ENCODE data around the gene NRP1.

The NRP1 gene

DNA sequence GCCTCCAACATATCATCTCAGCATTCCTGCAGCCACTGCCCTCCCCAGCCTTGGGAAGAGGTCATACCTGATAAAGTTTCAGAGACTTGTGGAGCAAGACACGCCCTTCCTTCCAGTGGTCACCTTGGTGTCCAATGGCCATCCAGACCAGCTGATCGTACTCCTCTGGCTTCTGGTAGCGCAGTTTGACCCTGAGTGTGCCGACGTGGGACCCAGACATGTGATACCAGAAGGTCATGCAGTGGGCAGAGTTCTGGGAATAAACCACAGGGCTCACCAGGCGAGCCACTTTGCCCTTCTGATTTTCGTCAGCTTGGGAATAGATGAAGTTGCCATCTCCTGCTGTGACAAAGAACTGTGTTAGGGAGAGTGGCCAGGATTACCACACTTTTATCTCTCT is 148.3 kb downstream of the NRP1 start:
- H3K36me3 ChIP-seq (ENCODE audit: control insufficient read depth in 2 of 2, insufficient read depth in 2 of 2, low read length in 2 of 2), result peaks cover 14 to 19% of the 10 kb centered on the region in 2 donors
- H3K9me3 ChIP-seq (ENCODE audit: control insufficient read depth in 2 of 2, low read length in 2 of 2), result no peaks in the 10 kb centered on the region
- no peaks in the 10 kb centered on the region for H3K4me1 ChIP-seq (ENCODE audit: control insufficient read depth, insufficient read depth, low read length)
- H3K9ac ChIP-seq (ENCODE audit: low read length in 2 of 2), result no peak overlapping the region
- no peaks in the 10 kb centered on the region for H3K27me3 ChIP-seq (ENCODE audit: control insufficient read depth in 1 of 2, insufficient read depth in 2 of 2, low read length in 2 of 2)
- H3K27ac ChIP-seq (ENCODE audit: low read length), result no peak overlapping the region
- no peak overlapping the region for H3K4me3 ChIP-seq (ENCODE audit: low read length in 2 of 2)

DNA sequence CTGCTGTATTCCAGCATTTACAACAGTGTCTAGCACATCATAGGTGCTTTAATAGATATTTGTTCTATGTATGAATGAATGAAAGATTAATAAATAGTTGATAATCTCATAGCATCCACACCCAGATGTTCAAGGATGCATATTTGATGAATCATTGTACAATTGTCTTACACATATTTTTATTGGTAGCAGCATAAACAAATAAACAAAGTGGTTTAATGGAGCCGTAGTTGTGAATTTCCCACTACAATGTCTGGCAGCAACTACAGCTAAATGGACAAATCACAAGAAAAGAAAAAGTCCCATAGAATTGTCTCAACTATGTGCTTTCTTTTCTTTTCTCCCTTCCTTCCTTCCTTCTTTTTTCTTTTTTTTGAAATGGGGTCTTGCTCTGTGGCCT is 150.8 kb downstream of the NRP1 start:
- no peaks in the 10 kb centered on the region for H3K4me1 ChIP-seq (ENCODE audit: control insufficient read depth, insufficient read depth, low read length)
- H3K9ac ChIP-seq (ENCODE audit: low read length in 2 of 2), result no peak overlapping the region
- H3K27ac ChIP-seq (ENCODE audit: low read length), result no peak overlapping the region
- H3K4me3 ChIP-seq (ENCODE audit: low read length in 2 of 2), result no peak overlapping the region
- H3K27me3 ChIP-seq (ENCODE audit: control insufficient read depth in 1 of 2, insufficient read depth in 2 of 2, low read length in 2 of 2), result no peaks in the 10 kb centered on the region
- H3K36me3 ChIP-seq (ENCODE audit: control insufficient read depth in 2 of 2, insufficient read depth in 2 of 2, low read length in 2 of 2), result peaks cover 18 to 28% of the 10 kb centered on the region in 2 donors
- H3K9me3 ChIP-seq (ENCODE audit: control insufficient read depth in 2 of 2, low read length in 2 of 2), result no peaks in the 10 kb centered on the region

DNA sequence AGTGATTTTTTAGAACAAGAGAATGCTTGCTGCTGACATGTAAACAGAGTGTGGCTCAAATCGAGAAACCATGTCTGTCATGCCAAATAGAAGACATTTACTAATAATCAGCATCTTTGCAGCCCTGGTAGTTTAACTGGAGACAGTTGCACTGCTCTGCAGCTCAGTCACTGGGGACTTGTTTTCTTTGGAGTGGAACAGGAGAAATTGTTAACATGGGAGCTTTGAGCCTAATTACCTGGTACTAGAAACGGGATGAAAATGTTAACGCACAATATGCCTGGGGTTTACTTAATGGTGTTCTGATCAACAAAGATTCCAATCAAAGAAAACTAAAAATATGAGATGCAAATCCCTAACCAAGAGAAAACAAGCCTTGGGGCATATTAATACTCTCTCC is 153.5 kb downstream of the NRP1 start:
- H3K4me3 ChIP-seq (ENCODE audit: low read length in 2 of 2), result no peak overlapping the region
- no peak overlapping the region for H3K9ac ChIP-seq (ENCODE audit: low read length in 2 of 2)
- no peaks in the 10 kb centered on the region for H3K9me3 ChIP-seq (ENCODE audit: control insufficient read depth in 2 of 2, low read length in 2 of 2)
- H3K27me3 ChIP-seq (ENCODE audit: control insufficient read depth in 1 of 2, insufficient read depth in 2 of 2, low read length in 2 of 2), result no peaks in the 10 kb centered on the region
- H3K36me3 ChIP-seq (ENCODE audit: control insufficient read depth in 2 of 2, insufficient read depth in 2 of 2, low read length in 2 of 2), result peaks cover 18 to 23% of the 10 kb centered on the region in 2 donors
- H3K27ac ChIP-seq (ENCODE audit: low read length), result no peak overlapping the region
- H3K4me1 ChIP-seq (ENCODE audit: control insufficient read depth, insufficient read depth, low read length), result no peaks in the 10 kb centered on the region

DNA sequence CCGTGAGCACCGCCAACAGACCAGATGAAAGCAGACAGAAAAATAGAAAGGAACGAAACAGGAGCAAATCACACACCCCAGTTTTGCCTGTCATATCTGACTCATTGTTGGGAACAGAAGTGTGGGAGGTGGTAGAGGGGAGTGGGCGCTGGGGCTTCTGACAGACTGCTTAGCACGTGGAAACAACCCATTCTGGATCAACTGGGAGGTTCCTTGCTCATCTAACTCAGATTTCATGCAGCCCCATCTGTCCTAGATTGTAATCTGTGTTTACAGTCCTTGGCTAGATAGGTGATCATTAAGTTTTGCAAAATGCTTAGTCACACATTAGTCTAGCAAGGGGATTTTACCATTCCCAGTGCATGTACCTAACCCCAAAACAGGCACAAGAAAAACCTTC is 154.1 kb downstream of the NRP1 start:
- Histone ChIP-seq H3K27me3 (ENCODE audit: control insufficient read depth in 1 of 2, insufficient read depth in 2 of 2, low read length in 2 of 2) (no peaks in the 10 kb centered on the region), H3K9me3 (ENCODE audit: control insufficient read depth in 2 of 2, low read length in 2 of 2) (no peaks in the 10 kb centered on the region), H3K4me1 (ENCODE audit: control insufficient read depth, insufficient read depth, low read length) (no peaks in the 10 kb centered on the region), H3K36me3 (ENCODE audit: control insufficient read depth in 2 of 2, insufficient read depth in 2 of 2, low read length in 2 of 2) (peaks cover 18 to 21% of the 10 kb centered on the region in 2 donors), H3K27ac (ENCODE audit: low read length) (no peak overlapping the region), H3K9ac (ENCODE audit: low read length in 2 of 2) (no peak overlapping the region), H3K4me3 (ENCODE audit: low read length in 2 of 2) (no peak overlapping the region)

DNA sequence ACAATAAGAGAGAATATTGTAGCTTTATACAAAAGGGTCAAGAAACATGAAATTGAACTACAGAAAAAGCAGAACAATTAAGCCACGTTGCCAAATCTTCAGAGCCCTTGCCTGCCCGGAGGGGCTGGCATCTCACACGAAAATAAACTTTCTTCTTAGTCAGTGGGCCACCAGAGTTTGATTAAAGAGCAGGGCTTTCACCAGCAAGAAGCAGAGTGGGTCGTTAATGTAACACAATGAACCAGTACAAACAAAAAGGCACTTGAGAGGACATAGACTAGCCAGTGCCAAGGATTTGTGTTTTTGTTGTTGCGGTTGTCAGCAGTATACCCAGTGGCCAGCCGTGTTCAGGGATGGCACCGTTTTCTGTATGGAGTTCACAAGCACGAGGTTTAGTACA is 155.4 kb downstream of the NRP1 start:
- H3K4me3 ChIP-seq (ENCODE audit: low read length in 2 of 2), result no peak overlapping the region
- H3K27me3 ChIP-seq (ENCODE audit: control insufficient read depth in 1 of 2, insufficient read depth in 2 of 2, low read length in 2 of 2), result no peaks in the 10 kb centered on the region
- H3K27ac ChIP-seq (ENCODE audit: low read length), result no peak overlapping the region
- no peak overlapping the region for H3K9ac ChIP-seq (ENCODE audit: low read length in 2 of 2)
- H3K4me1 ChIP-seq (ENCODE audit: control insufficient read depth, insufficient read depth, low read length), result no peaks in the 10 kb centered on the region
- H3K9me3 ChIP-seq (ENCODE audit: control insufficient read depth in 2 of 2, low read length in 2 of 2), result no peaks in the 10 kb centered on the region
- H3K36me3 ChIP-seq (ENCODE audit: control insufficient read depth in 2 of 2, insufficient read depth in 2 of 2, low read length in 2 of 2), result peaks cover 14 to 21% of the 10 kb centered on the region in 2 donors

DNA sequence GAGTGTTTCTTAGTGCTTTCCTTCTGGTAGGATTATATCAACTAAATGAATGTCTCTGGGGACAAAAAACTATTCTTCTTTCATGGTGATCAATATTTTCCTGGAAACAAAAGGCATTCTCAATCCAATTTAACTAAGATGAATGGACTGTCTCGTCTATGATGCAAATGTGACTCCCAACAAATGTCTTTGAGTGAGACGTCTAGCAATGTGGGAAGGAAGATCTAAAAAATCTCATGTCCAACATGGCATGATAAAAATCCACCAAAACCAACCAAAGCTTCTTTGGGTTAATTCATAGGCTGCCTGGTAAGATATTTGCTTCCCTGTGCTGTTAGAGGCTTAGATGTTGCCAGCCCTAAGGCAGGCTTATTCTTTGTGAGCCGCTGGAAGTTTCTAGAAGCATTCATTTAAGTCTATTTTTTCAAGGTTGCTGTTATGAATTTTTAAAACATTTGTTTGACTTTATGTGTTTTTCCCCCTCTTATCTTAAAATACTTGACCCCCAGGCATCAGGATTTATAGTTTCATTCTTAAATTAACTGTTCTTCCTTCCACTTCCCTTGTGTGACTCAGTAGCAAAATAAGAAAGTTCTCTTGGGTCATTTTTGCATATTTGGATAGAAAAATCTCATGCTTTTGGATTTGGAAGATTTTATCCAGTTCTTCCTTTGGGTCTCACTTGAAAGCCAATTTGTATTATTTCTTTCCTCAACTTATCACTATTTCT is 156.3 kb downstream of the NRP1 start:
- Histone ChIP-seq H3K27me3 (ENCODE audit: control insufficient read depth in 1 of 2, insufficient read depth in 2 of 2, low read length in 2 of 2) (no peaks in the 10 kb centered on the region), H3K9me3 (ENCODE audit: control insufficient read depth in 2 of 2, low read length in 2 of 2) (no peaks in the 10 kb centered on the region), H3K4me1 (ENCODE audit: control insufficient read depth, insufficient read depth, low read length) (no peaks in the 10 kb centered on the region), H3K9ac (ENCODE audit: low read length in 2 of 2) (no peak overlapping the region), H3K36me3 (ENCODE audit: control insufficient read depth in 2 of 2, insufficient read depth in 2 of 2, low read length in 2 of 2) (peaks cover 14 to 21% of the 10 kb centered on the region in 2 donors), H3K4me3 (ENCODE audit: low read length in 2 of 2) (no peak overlapping the region), H3K27ac (ENCODE audit: low read length) (no peak overlapping the region)

DNA sequence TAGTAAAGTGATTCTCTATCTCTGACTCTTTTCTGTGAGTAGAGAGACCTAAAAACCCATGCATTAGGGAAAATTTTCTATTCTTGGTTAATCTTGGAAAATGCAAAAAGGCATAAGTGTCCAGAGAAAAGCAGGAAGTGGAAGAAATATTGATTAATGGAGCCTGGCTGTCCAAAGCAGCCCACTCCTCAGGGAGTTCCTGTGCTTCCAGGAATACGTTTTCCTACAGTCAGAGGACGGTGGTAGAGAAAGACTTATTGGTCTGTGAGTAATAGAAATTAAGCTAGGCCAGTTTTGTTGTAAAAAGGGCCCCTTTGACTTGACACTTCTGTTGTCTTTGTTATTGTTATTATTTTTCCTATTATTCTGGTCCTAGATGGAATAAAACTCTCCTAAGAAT is 157.8 kb downstream of the NRP1 start:
- no peaks in the 10 kb centered on the region for H3K27me3 ChIP-seq (ENCODE audit: control insufficient read depth in 1 of 2, insufficient read depth in 2 of 2, low read length in 2 of 2)
- H3K4me3 ChIP-seq (ENCODE audit: low read length in 2 of 2), result no peak overlapping the region
- H3K27ac ChIP-seq (ENCODE audit: low read length), result no peak overlapping the region
- no peak overlapping the region for H3K9ac ChIP-seq (ENCODE audit: low read length in 2 of 2)
- H3K36me3 ChIP-seq (ENCODE audit: control insufficient read depth in 2 of 2, insufficient read depth in 2 of 2, low read length in 2 of 2), result peaks cover 8 to 16% of the 10 kb centered on the region in 2 donors
- H3K4me1 ChIP-seq (ENCODE audit: control insufficient read depth, insufficient read depth, low read length), result no peaks in the 10 kb centered on the region
- no peaks in the 10 kb centered on the region for H3K9me3 ChIP-seq (ENCODE audit: control insufficient read depth in 2 of 2, low read length in 2 of 2)

DNA sequence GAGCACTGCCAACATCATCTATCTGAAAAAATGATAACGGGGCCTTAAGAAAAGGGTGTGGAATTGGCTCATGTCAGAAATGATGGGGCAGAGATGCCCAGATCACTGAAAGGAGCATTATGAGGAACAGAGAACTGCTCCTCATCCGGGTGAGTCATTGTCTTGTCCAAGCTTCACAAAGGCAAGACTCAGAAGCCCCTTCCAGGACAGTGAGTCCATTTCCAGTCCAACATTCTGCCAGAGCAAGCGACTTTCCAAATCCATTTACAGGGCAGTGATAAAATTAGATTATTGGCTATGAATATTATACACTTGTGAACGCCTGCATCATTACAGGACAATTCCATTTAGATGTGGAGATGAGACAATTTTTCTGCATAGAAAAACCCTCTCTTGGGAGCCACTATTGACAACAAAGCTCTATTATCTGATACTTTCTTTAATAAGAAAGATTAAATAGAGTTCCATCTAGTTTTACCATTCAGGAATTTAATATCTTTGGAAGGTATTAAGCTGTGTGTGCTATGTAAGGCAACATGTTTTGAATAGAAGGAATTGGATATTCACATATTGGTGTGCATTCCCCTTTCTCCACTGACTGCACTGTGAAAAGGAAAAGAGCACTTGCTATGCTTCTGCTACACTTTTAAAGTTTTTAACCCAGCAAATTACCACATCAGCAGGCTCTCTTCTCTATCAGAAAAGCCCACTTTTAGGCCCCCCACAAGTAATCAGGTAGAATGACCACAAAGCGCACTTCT is 159.6 kb downstream of the NRP1 start:
- Histone ChIP-seq H3K36me3 (ENCODE audit: control insufficient read depth in 2 of 2, insufficient read depth in 2 of 2, low read length in 2 of 2) (peaks cover 0 to 7% of the 10 kb centered on the region in 2 donors), H3K27ac (ENCODE audit: low read length) (no peak overlapping the region), H3K4me3 (ENCODE audit: low read length in 2 of 2) (no peak overlapping the region), H3K4me1 (ENCODE audit: control insufficient read depth, insufficient read depth, low read length) (no peaks in the 10 kb centered on the region), H3K27me3 (ENCODE audit: control insufficient read depth in 1 of 2, insufficient read depth in 2 of 2, low read length in 2 of 2) (peaks cover 0 to 2% of the 10 kb centered on the region in 2 donors), H3K9me3 (ENCODE audit: control insufficient read depth in 2 of 2, low read length in 2 of 2) (no peaks in the 10 kb centered on the region), H3K9ac (ENCODE audit: low read length in 2 of 2) (no peak overlapping the region)

DNA sequence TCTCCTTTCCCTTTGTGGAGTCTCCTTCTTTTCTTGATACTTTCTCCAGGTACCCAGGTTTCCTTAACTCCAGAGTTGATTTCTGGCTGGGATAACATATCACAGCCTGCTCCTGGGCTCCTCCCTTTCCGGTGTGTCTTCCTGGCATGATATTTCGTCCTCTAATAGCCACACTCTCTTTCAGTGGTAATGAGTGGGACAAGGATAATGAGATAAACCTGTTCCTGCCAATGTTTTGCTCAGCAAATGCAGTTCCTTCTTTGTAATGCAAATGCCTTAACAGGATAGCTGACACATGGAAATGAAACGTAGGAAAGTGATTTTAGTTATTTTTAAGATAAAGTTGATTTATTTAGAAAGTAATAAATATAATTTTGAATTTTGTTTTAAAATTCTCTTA is 168.6 kb downstream of the NRP1 start:
- Histone ChIP-seq H3K9ac (ENCODE audit: low read length in 2 of 2) (no peak overlapping the region), H3K4me1 (ENCODE audit: control insufficient read depth, insufficient read depth, low read length) (no peaks in the 10 kb centered on the region), H3K4me3 (ENCODE audit: low read length in 2 of 2) (no peak overlapping the region), H3K27ac (ENCODE audit: low read length) (no peak overlapping the region), H3K9me3 (ENCODE audit: control insufficient read depth in 2 of 2, low read length in 2 of 2) (peaks cover 0 to 2% of the 10 kb centered on the region in 2 donors), H3K36me3 (ENCODE audit: control insufficient read depth in 2 of 2, insufficient read depth in 2 of 2, low read length in 2 of 2) (no peaks in the 10 kb centered on the region), H3K27me3 (ENCODE audit: control insufficient read depth in 1 of 2, insufficient read depth in 2 of 2, low read length in 2 of 2) (peaks cover 0 to 2% of the 10 kb centered on the region in 2 donors)

DNA sequence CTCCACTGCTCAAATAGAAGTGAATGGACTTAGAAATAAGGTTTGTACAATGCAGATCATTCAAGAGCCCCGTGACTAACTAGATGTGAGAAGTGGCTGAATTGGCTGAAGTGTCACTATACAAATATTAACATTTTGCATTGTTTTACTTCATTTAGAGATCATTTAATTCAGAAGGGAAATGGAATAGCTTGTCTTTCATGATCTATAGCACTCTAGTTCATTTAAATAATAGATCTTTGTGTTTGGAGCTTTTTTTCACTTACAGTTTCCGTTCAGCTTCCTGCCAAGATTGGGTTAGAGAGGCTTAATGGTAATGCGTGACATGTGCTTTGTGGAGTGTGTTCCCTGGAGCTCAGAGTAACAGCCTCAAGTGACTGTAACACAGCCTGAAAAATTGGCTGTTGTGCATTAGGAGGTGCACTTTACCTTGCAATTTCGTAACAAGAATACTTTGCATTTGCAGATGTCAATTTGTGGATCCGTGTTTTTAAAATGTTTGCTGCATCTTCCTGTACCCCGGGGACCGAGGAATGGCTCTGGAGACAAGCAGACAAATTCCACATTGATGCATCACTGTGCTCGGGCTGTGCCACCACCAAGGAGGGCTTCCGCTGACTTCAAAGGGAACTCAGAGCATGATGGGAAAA is 170.3 kb downstream of the NRP1 start:
- Histone ChIP-seq H3K4me3 (ENCODE audit: low read length in 2 of 2) (no peak overlapping the region), H3K9ac (ENCODE audit: low read length in 2 of 2) (no peak overlapping the region), H3K36me3 (ENCODE audit: control insufficient read depth in 2 of 2, insufficient read depth in 2 of 2, low read length in 2 of 2) (no peaks in the 10 kb centered on the region), H3K27ac (ENCODE audit: low read length) (no peak overlapping the region), H3K9me3 (ENCODE audit: control insufficient read depth in 2 of 2, low read length in 2 of 2) (peaks cover 0 to 2% of the 10 kb centered on the region in 2 donors), H3K4me1 (ENCODE audit: control insufficient read depth, insufficient read depth, low read length) (no peaks in the 10 kb centered on the region), H3K27me3 (ENCODE audit: control insufficient read depth in 1 of 2, insufficient read depth in 2 of 2, low read length in 2 of 2) (no peaks in the 10 kb centered on the region)

DNA sequence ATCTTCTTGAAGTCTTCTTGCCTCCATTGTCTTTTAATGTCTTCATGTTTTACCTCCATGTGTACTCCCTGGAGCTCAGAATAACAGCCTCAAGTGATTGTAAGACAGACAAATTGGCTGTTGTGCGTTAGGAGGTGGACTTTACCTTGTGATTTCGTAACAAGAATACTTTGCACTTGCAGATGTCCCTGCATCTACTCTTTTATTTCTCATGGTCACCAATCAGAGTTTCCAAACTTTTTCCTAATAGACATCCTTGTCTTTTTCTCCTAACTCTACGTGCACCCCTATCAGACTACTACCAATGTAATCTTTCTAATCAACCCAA is 172.3 kb downstream of the NRP1 start:
- Histone ChIP-seq H3K4me1 (ENCODE audit: control insufficient read depth, insufficient read depth, low read length) (no peaks in the 10 kb centered on the region), H3K27ac (ENCODE audit: low read length) (no peak overlapping the region), H3K4me3 (ENCODE audit: low read length in 2 of 2) (no peak overlapping the region), H3K36me3 (ENCODE audit: control insufficient read depth in 2 of 2, insufficient read depth in 2 of 2, low read length in 2 of 2) (no peaks in the 10 kb centered on the region), H3K27me3 (ENCODE audit: control insufficient read depth in 1 of 2, insufficient read depth in 2 of 2, low read length in 2 of 2) (no peaks in the 10 kb centered on the region), H3K9me3 (ENCODE audit: control insufficient read depth in 2 of 2, low read length in 2 of 2) (peaks cover 0 to 2% of the 10 kb centered on the region in 2 donors), H3K9ac (ENCODE audit: low read length in 2 of 2) (no peak overlapping the region)
